ENCODE results near the gene CA12.

DNA sequence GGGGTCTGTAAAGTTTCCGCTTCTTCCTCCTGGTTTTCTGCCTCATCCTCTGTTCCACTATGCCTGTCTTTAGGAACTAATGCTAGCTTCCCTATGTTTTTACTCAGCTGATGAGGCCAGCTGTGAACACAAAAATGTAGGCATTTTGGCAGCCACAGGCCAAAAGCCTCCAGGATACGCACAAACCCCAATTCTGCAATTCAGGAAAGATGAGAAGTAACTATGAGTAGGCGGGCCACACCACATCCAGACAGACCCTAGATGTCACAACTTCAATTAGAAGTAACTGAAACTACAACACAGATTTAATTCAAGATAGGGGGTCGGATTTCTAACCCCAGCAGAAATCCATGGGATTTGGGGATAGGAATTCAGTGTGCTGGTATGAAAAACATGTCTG, 11.9 kb downstream of the CA12 start:
- TF ChIP-seq CTCF (IDR thresholded peaks at IDR 0.05): no peak
- TF ChIP-seq POLR2A (IDR thresholded peaks at IDR 0.05): no peak

Data from esophagus squamous epithelium (tissue), 4 donors.